Choroid plexus epithelial cell (primary cell): ENCODE measurements around the gene ABCC6.
"Not testable (repeated sequence)": the region's sequence is repeated elsewhere in the genome, so short reads cannot be mapped to it uniquely, and the experiment has no call there.

Experiments used
- DNase-seq: peaks from one replicate; pipeline ENCODE4 v3.0.0-alpha.2; 2010; ENCODE audit warnings: low read depth
- H3K4me3 ChIP-seq: 2 replicates; pipeline ENCODE4 v1.5.1; 2011; ENCODE audit warnings: low read depth, mild to moderate bottlenecking, control low read depth, low read length, moderate library complexity
- CTCF ChIP-seq: conservative IDR thresholded peaks from 2 replicates; pipeline ENCODE4 v1.5.1; 2011; ENCODE audit warnings: low read depth, mild to moderate bottlenecking, control low read depth, inconsistent platforms, low read length, moderate library complexity

Gene ABCC6

DNA sequence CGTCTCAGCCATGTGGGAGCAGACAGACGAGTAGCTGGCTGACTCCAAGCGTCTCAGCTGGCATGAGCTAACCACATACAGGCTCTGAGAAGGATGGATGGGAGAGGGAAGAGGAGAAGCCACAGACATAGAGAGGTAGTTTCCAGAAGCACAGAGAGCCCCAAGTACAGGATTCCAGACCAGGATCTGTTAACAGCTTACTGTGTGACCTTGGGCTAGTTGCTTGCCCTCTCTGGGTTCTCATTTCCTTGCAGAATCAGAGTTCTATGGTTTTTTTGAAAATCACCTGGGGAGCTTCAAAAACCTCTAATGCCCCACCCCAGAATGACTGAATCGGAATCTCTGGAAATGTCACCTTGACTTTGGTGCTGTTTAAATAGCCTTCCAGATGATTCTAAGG, 60.2 kb downstream of the ABCC6 start:
- DNase-seq, result no peak
- H3K4me3 ChIP-seq, result no peak overlapping the region
- no peak for TF ChIP-seq CTCF

- no peak overlapping the region for H3K4me3 ChIP-seq
- TF ChIP-seq CTCF, result no peak
- no peak for DNase-seq
These were observed 60.7 kb downstream of the ABCC6 start for GRCh38 chr16:16162591-16162990.

DNA sequence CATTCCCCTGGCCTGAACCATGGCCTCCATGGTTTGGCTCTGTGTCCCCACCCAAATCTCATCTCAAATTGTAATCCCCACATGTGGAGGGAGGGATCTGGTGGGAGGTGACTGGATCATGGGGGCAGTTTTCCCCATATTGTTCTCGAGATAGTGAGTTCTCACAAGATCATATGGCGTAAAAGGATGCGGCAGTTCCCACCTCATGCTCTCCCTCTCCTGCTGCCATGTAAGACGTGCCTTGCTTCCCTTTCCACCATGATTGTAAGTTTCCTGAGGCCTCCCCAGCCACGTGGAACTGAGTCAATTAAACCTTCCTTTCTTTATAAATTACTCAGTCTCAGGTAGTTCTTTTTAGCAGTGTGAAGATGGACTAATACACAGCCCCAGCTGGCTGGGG, 61.5 kb downstream of the ABCC6 start:
- not testable (repeated sequence) for DNase-seq

DNA sequence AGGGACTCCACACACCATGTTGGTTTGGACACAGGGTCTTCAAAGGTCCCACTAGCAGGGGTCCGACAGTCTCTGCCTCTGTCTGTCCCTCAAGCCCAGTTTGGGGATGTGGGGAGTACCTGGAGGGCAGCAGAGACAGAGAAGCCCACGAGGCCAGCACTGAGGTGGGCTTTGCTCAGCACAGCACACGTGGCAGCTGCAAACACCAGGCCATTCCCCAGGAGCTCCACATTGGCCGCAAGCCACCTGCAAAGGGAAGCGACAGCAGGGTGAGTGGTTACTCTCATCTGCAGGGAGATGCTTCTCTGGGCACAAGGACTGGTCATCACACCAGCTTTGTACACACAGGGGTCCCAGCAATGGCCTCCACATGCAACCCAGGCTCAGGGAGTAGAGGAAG, 62.0 kb downstream of the ABCC6 start:
- no peak for TF ChIP-seq CTCF
- no peak overlapping the region for H3K4me3 ChIP-seq
- no peak for DNase-seq

More for the DNA sequence above, 61.5 kb downstream of the ABCC6 start:
- not testable (repeated sequence) for H3K4me3 ChIP-seq

- H3K4me3 ChIP-seq, result no peak overlapping the region
- no peak for DNase-seq
- TF ChIP-seq CTCF, result no peak
These were observed 63.6 kb downstream of the ABCC6 start for GRCh38 chr16:16159662-16160061.

GRCh38 chr16:16158741-16159374, 64.4 kb downstream of the ABCC6 start:
- DNase-seq, result peak; percentile 25
- no peak overlapping the region for H3K4me3 ChIP-seq
- TF ChIP-seq CTCF, result no peak

GRCh38 chr16:16158082-16158658, 65.1 kb downstream of the ABCC6 start:
- H3K4me3 ChIP-seq, result no peak overlapping the region
- TF ChIP-seq CTCF, result no peak
- DNase-seq, result no peak
